Chondrocyte (in vitro differentiated cells): ENCODE measurements around the gene SLC50A1. TPM values are rescaled to one million over a fixed set of nuclear protein-coding genes. Genes with fewer than 3 reads are reported as not detected.

Source experiments
- DNase-seq: peaks from one replicate; pipeline ENCODE4 v3.0.0; 2021; ENCODE audit warnings: mixed read lengths, low spot score
- H3K27ac Mint-ChIP-seq: one replicate; pipeline ENCODE4 v1.8.0; 2021; ENCODE audit warnings: mild to moderate bottlenecking, moderate library complexity, mixed read lengths; ENCODE audit not compliant: unreplicated experiment
- H3K27me3 Mint-ChIP-seq: 2 replicates; pipeline ENCODE4 v1.8.0; 2021; ENCODE audit warnings: low read depth, mixed read lengths
- H3K36me3 Mint-ChIP-seq: 2 replicates; pipeline ENCODE4 v1.8.0; 2021; ENCODE audit warnings: low read depth, mixed read lengths
- H3K4me1 Mint-ChIP-seq: 2 replicates; pipeline ENCODE4 v1.8.0; 2021; ENCODE audit warnings: low read depth, mild to moderate bottlenecking, mixed read lengths
- H3K4me3 Mint-ChIP-seq: one replicate; pipeline ENCODE4 v1.8.0; 2021; ENCODE audit warnings: mild to moderate bottlenecking, moderate library complexity, mixed read lengths; ENCODE audit not compliant: unreplicated experiment
- H3K9me3 Mint-ChIP-seq: 2 replicates; pipeline ENCODE4 v1.8.0; 2021; ENCODE audit warnings: low read depth, mixed read lengths
- total RNA-seq: library from RNA; stranded (reverse); gene quantifications from 3 replicates; pipeline ENCODE4 v1.2.1, GENCODE V29; 2021
- TF ChIP-seq, protein P1 (sequence below): fragments of 200-600 bp; sonication (generic); IDR thresholded peaks from 2 replicates; pipeline ENCODE4 v1.5.0; 2021; ENCODE audit warnings: antibody characterized with exemption, mild to moderate bottlenecking, moderate library complexity

Gene SLC50A1
- total RNA-seq, 1 donor from 2014 or later = 37.9 TPM

DNA sequence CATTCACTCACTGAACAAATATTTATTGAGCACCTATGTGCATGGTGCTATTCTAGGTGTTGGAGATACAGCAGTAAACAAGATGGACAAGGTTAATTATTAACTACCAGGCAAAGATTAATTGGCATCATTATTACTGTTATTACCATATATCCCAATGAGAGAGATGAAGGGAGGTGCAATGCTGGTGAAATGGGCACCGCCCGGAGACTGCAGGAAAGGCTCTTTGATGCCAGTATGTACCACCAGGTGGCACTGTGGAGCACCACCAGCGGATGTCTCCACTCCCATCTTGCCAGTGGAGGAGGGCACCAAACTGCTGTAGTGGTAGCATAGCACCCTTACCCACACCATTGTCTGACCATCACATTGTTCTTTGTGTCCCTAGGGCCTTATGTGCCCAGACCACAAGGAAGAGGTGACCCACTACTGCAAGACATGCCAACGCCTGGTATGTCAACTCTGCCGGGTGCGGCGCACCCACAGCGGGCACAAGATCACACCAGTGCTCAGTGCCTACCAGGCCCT, 41.0 kb downstream of the SLC50A1 start:
- H3K4me1 Mint-ChIP-seq = peaks cover 44% of the 10 kb centered on the region
- DNase-seq = peak; percentile 80
- no peaks in the 10 kb centered on the region for H3K9me3 Mint-ChIP-seq
- no peak overlapping the region for H3K4me3 Mint-ChIP-seq
- H3K36me3 Mint-ChIP-seq = peaks cover 18% of the 10 kb centered on the region
- TF ChIP-seq, protein P1, sequence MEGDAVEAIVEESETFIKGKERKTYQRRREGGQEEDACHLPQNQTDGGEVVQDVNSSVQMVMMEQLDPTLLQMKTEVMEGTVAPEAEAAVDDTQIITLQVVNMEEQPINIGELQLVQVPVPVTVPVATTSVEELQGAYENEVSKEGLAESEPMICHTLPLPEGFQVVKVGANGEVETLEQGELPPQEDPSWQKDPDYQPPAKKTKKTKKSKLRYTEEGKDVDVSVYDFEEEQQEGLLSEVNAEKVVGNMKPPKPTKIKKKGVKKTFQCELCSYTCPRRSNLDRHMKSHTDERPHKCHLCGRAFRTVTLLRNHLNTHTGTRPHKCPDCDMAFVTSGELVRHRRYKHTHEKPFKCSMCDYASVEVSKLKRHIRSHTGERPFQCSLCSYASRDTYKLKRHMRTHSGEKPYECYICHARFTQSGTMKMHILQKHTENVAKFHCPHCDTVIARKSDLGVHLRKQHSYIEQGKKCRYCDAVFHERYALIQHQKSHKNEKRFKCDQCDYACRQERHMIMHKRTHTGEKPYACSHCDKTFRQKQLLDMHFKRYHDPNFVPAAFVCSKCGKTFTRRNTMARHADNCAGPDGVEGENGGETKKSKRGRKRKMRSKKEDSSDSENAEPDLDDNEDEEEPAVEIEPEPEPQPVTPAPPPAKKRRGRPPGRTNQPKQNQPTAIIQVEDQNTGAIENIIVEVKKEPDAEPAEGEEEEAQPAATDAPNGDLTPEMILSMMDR = peak; percentile 89
- H3K27ac Mint-ChIP-seq = no peak overlapping the region
- H3K27me3 Mint-ChIP-seq = no peaks in the 10 kb centered on the region

DNA sequence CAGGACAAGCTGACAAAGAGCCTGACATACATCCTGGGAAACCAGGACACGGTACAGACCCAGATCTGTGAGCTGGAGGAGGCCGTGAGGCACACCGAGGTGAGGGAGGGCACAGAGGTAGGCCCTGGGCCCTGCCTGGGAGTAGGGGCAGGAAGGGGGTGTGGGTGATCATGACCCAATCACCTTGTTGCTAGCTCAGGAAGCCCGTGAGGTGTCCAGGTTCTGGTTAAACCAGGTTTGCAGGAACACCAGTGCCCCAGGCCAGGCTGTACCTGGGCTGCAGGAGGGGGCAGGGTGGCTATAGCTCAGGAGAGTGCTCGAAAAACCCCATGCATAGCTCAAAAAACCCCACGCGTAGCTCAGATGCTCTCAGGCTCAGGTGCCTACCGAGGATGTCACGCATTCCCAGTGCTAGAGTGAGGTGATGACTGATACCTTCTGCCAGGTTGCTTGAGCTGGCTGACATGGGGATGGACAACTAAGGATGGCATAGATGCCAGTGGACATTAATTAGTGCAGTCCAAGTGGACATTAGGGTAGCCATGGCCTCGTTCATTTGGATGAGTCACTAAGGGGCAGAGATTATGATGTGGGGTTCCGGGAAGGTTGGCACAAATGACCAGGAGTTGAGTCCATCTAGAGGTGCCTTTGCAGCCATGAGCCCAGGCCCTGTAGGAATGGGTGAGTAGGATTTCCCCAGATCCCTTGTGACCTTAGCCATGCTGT, 41.7 kb downstream of the SLC50A1 start:
- no peak overlapping the region for H3K4me3 Mint-ChIP-seq
- no peak overlapping the region for H3K27ac Mint-ChIP-seq
- H3K27me3 Mint-ChIP-seq = no peaks in the 10 kb centered on the region
- peaks cover 17% of the 10 kb centered on the region for H3K36me3 Mint-ChIP-seq
- H3K4me1 Mint-ChIP-seq = peaks cover 37% of the 10 kb centered on the region
- TF ChIP-seq, protein P1 = no peak
- peak; percentile 66 for DNase-seq
- no peaks in the 10 kb centered on the region for H3K9me3 Mint-ChIP-seq

DNA sequence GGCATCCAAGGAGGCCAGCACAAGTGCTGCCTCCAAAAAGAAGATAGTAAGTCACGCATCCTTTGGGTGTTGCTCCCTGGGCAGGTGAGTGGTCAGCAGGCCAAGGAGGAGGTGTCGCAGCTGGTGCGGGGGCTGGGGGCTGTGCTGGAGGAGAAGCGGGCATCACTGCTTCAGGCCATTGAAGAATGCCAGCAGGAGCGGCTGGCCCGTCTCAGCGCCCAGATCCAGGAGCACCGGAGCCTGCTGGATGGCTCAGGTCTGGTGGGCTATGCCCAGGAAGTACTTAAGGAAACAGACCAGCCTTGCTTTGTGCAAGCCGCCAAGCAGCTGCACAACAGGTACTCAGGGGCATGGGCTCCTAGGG, 42.2 kb downstream of the SLC50A1 start:
- no peak overlapping the region for H3K27ac Mint-ChIP-seq
- no peak overlapping the region for H3K4me3 Mint-ChIP-seq
- no peaks in the 10 kb centered on the region for H3K27me3 Mint-ChIP-seq
- DNase-seq = peak; percentile 51
- peaks cover 17% of the 10 kb centered on the region for H3K36me3 Mint-ChIP-seq
- H3K9me3 Mint-ChIP-seq = no peaks in the 10 kb centered on the region
- peaks cover 35% of the 10 kb centered on the region for H3K4me1 Mint-ChIP-seq
- TF ChIP-seq, protein P1 = no peak

DNA sequence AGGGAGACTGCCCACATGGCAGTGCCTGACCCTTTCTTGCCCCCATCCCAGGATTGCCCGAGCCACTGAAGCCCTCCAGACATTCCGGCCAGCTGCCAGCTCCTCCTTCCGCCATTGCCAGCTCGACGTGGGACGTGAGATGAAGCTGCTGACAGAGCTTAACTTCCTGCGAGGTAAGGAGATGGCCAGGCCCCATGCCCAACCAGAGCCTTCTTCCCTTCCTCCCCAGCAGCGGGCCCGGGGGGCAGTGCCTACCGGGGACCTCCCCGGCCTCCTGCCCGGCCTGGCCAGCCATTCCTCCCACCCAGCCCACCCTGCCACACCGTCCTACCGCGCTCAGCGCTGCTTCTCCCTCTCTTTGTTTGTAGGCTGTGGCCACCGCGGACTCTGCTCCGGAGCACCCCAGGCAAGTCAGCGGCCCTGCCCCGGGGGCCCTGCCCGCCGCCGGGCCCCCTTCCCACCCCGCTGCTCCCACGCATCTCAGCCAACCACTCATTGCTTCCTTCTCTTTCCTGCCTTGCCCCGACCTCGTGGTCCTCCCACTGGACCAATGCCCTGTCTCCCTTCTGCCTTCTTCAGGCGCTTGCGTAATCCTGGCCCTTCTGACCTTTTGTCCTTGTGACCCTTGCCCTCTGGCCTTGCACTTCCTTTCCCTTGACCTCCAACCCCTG, 42.9 kb downstream of the SLC50A1 start:
- no peak overlapping the region for H3K4me3 Mint-ChIP-seq
- H3K27ac Mint-ChIP-seq = no peak overlapping the region
- no peaks in the 10 kb centered on the region for H3K27me3 Mint-ChIP-seq
- no peaks in the 10 kb centered on the region for H3K9me3 Mint-ChIP-seq
- H3K4me1 Mint-ChIP-seq = peaks cover 29% of the 10 kb centered on the region
- peaks cover 22% of the 10 kb centered on the region for H3K36me3 Mint-ChIP-seq
- TF ChIP-seq, protein P1 = no peak
- peak; percentile 69 for DNase-seq

- Mint-ChIP-seq H3K27me3 (no peaks in the 10 kb centered on the region), H3K27ac (no peak overlapping the region), H3K9me3 (no peaks in the 10 kb centered on the region), H3K4me3 (no peak overlapping the region), H3K36me3 (peaks cover 23% of the 10 kb centered on the region), H3K4me1 (peaks cover 22% of the 10 kb centered on the region)
- TF ChIP-seq, protein P1 = no peak
- peak; percentile 85 for DNase-seq
These were observed 43.7 kb downstream of the SLC50A1 start for GRCh38 chr1:155179112-155180031.
